C4-2B (cell line): ENCODE measurements around the gene IRX3.

Source experiments
- ZFX ChIP-seq: fragments of 450-650 bp; IDR thresholded peaks from 2 replicates; pipeline ENCODE4 v1.6.1; 2017
- TF ChIP-seq, protein P1 (sequence below): fragments of 450-650 bp; conservative IDR thresholded peaks from 2 replicates; pipeline ENCODE4 v1.5.1; 2017; ENCODE audit warnings: mild to moderate bottlenecking

DNA sequence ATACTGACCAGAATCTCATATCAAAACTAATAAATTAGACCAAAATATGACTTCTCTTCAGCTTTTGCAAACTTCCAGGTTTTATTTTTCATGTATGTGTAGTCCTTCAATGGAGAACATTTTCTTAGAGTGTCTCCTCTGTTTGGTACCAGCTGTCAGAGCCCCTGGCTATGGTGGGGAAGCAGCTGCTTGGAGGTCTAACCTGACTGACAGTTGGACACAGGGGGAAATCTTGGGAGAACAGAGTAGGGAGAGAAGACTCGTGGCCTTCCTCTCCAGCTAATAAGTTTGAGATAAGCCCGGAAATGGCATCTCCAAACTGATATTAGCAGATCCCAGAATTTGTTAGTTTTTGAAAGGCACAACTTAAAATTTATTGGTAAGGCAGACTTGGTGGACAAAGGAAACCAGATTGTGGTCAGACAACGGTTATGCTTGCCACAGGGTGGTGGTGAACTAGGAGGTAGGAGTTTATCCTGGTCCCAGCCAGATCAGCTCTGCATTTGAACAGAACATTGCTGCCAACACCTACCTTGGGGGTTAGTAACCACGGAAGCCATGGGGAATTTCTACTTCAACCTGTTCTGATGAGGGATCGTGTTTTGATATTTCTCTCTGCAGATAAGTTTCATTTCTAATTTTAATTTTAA is 39.2 kb upstream of the IRX3 start:
- TF ChIP-seq, protein P1, sequence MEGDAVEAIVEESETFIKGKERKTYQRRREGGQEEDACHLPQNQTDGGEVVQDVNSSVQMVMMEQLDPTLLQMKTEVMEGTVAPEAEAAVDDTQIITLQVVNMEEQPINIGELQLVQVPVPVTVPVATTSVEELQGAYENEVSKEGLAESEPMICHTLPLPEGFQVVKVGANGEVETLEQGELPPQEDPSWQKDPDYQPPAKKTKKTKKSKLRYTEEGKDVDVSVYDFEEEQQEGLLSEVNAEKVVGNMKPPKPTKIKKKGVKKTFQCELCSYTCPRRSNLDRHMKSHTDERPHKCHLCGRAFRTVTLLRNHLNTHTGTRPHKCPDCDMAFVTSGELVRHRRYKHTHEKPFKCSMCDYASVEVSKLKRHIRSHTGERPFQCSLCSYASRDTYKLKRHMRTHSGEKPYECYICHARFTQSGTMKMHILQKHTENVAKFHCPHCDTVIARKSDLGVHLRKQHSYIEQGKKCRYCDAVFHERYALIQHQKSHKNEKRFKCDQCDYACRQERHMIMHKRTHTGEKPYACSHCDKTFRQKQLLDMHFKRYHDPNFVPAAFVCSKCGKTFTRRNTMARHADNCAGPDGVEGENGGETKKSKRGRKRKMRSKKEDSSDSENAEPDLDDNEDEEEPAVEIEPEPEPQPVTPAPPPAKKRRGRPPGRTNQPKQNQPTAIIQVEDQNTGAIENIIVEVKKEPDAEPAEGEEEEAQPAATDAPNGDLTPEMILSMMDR = no peak
- no peak for TF ChIP-seq ZFX
